Heart left ventricle (tissue), 16 donors: ENCODE measurements around the gene OR4X2. TPM values are rescaled to one million over a fixed set of nuclear protein-coding genes. Genes with fewer than 3 reads are reported as not detected.

ENCODE experiments used
- ATAC-seq, 4 donors: fragments of 200-7000 bp; cut with Tn5 transposase; one replicate each; pipeline ENCODE4 v1.9.1; 2020 to 2022; ENCODE audit warnings: moderate library complexity in 4 of 4, mild to moderate bottlenecking in 3 of 4, moderate number of reproducible peaks in 1 of 4
- DNase-seq, 5 donors: peaks; one replicate each; pipeline ENCODE4 v3.0.0-alpha.2; 2020
- H3K27ac ChIP-seq, 12 donors: fragments of 200-600 bp; sonication (generic) in 4 of 12; one replicate each; pipeline versions ENCODE4 v1.5.0 to v1.8.0; 2016 to 2022; ENCODE audit warnings: mild to moderate bottlenecking in 2 of 12
- H3K27me3 ChIP-seq, 9 donors: fragments of 200-600 bp; sonication (generic) in 2 of 9; one replicate each; pipeline versions ENCODE4 v1.5.1 to v1.8.0; 2016 to 2022; ENCODE audit warnings: mild to moderate bottlenecking in 3 of 9
- H3K36me3 ChIP-seq, 9 donors: fragments of 200-600 bp; sonication (generic) in 2 of 9; one replicate each; pipeline versions ENCODE4 v1.5.0 to v1.8.0; 2018 to 2022; ENCODE audit warnings: mild to moderate bottlenecking in 2 of 9
- H3K4me1 ChIP-seq, 12 donors: fragments of 200-600 bp; sonication (generic) in 4 of 12; one replicate each; pipeline versions ENCODE4 v1.5.0 to v1.8.0; 2016 to 2022; ENCODE audit warnings: mild to moderate bottlenecking in 3 of 12
- H3K4me3 ChIP-seq, 12 donors: fragments of 200-600 bp; sonication (generic) in 4 of 12; one replicate each; pipeline versions ENCODE4 v1.5.0 to v1.8.0; 2017 to 2022; ENCODE audit warnings: mild to moderate bottlenecking in 9 of 12, moderate library complexity in 4 of 12
- H3K9me3 ChIP-seq, 12 donors: fragments of 200-600 bp; sonication (generic) in 4 of 12; one replicate each; pipeline versions ENCODE4 v1.5.0 to v1.8.0; 2016 to 2022; ENCODE audit warnings: mild to moderate bottlenecking in 1 of 12
- CTCF ChIP-seq, 12 donors: fragments of 200-600 bp; sonication (generic) in 4 of 12; IDR thresholded peaks; one replicate each; pipeline versions ENCODE4 v1.5.0 to v1.8.0; 2018 to 2022; ENCODE audit warnings: antibody characterized with exemption in 12 of 12, mild to moderate bottlenecking in 5 of 12
- POLR2A ChIP-seq, 2 donors: fragments of 450-650 bp; IDR thresholded peaks; one replicate each; pipeline ENCODE4 v1.6.1; 2017; ENCODE audit warnings: antibody characterized with exemption in 2 of 2, mild to moderate bottlenecking in 2 of 2, moderate library complexity in 2 of 2
- WGBS, 4 donors: extraction: QIAGEN DNeasy Blood & Tissue Kit in 2 of 4; methylation state at CpG; one replicate each; pipeline versions ENCODE4 v1.1.5 to v1.1.7; 2013 to 2018; 5-methylcytosine and 5-hydroxymethylcytosine counted together
- intact Hi-C, 10 donors: fragments of 100-400 bp; cut with DNase I; formaldehyde crosslinking; loops; one replicate each; pipeline versions ENCODE4 v1.11.1 to v1.14.2; 2022
- polyA plus RNA-seq, 2 donors: library from polyadenylated mRNA; stranded (reverse); fragments of 200-250 nt; gene quantifications; one replicate each; pipeline ENCODE4 v1.2.3, GENCODE V29; 2013
- total RNA-seq, 9 donors: library from RNA; depleted of rRNA in 2 of 9; stranded (reverse); fragments of >200 nt in 2 of 9; fragmentation: NEBNext Ultra II Directional in 3 of 9; extraction: Animal tissue kit (Norgen Biotek cat#: 25700) in 3 of 9; gene quantifications; one replicate each; pipeline versions ENCODE4 v1.1.0 to v1.2.4, GENCODE V29; 2016 to 2023
- donor health status: ischemic (EF 13 %, LVEDD 7.1; RV severe dilation, severe dysfunction).
- donor health status: healthy with polysubstance abuse.
- donor health status: DM: no; HTN: yes; CAD: no.
- donor health status: DM: no; HTN: no; CAD: no.
- donor health status: ischemic (EF 25% LVEDD 6.9; RV normal size, moderate dysfunction).
- donor health status: ischemic (EF 25% LVEDD 5.7; RV mildly dilated, moderate dysfunction).
- donor health status: healthy.
- donor health status: DM: yes; HTN: yes; CAD: no.
- donor health status: ischemic (EF 35%, LVEDD 5.7; RV mildly dilated, moderate dysfunction).
- donor health status: nonischemic (EF 11% LVEDD 7.7; RV severe dilation, severe dysfunction).
- donor health status: DM: yes; HTN: yes; CAD: no.
- donor health status: PGD.
- donor health status: ischemic (EF 29% LVEDD 5.4; RV normal size, mild dysfunction).
- donor health status: nonischemic (EF 23%, LVEDD 6.1; RV moderate dilation, normal function).

OR4X2 gene
- total and polyA plus RNA-seq, 11 donors: not detected

GRCh38 chr11:48261600-48261999 is 16.7 kb downstream of the OR4X2 start:
- ATAC-seq (no peak), DNase-seq (no peak)
- H3K27me3 ChIP-seq: peaks cover 0 to 3% (median 0%) of the 10 kb centered on the region in 9 donors
- H3K27ac ChIP-seq: no peak overlapping the region
- no peaks in the 10 kb centered on the region for H3K9me3 ChIP-seq
- no peaks in the 10 kb centered on the region for H3K36me3 ChIP-seq
- 75 to 82% (median 79%) methylated on average over 2 of the region's 2 CpGs for WGBS, 4 donors
- no peak overlapping the region for H3K4me3 ChIP-seq
- TF ChIP-seq CTCF (IDR thresholded peaks at IDR 0.05) (no peak), POLR2A (IDR thresholded peaks at IDR 0.05) (no peak)
- intact Hi-C loops: no loop called here
- no peaks in the 10 kb centered on the region for H3K4me1 ChIP-seq

- intact Hi-C loops: no loop called here
- no peaks in the 10 kb centered on the region for H3K36me3 ChIP-seq
- no peak within 1 kb of the TSS for H3K4me3 ChIP-seq
- H3K27ac ChIP-seq: no peak within 1 kb of the TSS
- no peaks in the 10 kb centered on the region for H3K27me3 ChIP-seq
- TF ChIP-seq POLR2A (IDR thresholded peaks at IDR 0.05) (no peak), CTCF (IDR thresholded peaks at IDR 0.05) (no peak)
- H3K4me1 ChIP-seq: no peaks in the 10 kb centered on the region
- no peaks in the 10 kb centered on the region for H3K9me3 ChIP-seq
- WGBS, 4 donors: 21 to 34% (median 29%) methylated on average over 3 of the region's 3 CpGs
- ATAC-seq: no peak
- no peak for DNase-seq
These were observed 18.6 kb downstream of the OR4X2 start, which contains the start of gene OR4X1 for GRCh38 chr11:48263423-48263911. Gene OR4X1, plus strand, starts transcription at chr11:48263861. Its CDS starts 0 bp downstream, at chr11:48263861.

- no peaks in the 10 kb centered on the region for H3K36me3 ChIP-seq
- ATAC-seq (no peak), DNase-seq (no peak)
- 63 to 75% (median 69%) methylated on average over 3 of the region's 3 CpGs for WGBS, 4 donors
- intact Hi-C loops: no loop called here
- H3K27me3 ChIP-seq: no peaks in the 10 kb centered on the region
- H3K9me3 ChIP-seq: no peaks in the 10 kb centered on the region
- no peak overlapping the region for H3K27ac ChIP-seq
- no peak overlapping the region for H3K4me3 ChIP-seq
- no peaks in the 10 kb centered on the region for H3K4me1 ChIP-seq
- TF ChIP-seq POLR2A (IDR thresholded peaks at IDR 0.05) (no peak), CTCF (IDR thresholded peaks at IDR 0.05) (no peak)
These were observed 25.7 kb downstream of the OR4X2 start for GRCh38 chr11:48270621-48271020.

GRCh38 chr11:48272606-48273005 is 27.7 kb downstream of the OR4X2 start:
- intact Hi-C loops: no loop called here
- H3K27me3 ChIP-seq: no peaks in the 10 kb centered on the region
- no peak for ATAC-seq
- H3K36me3 ChIP-seq: no peaks in the 10 kb centered on the region
- H3K9me3 ChIP-seq: no peaks in the 10 kb centered on the region
- DNase-seq: no peak
- TF ChIP-seq POLR2A (IDR thresholded peaks at IDR 0.05) (no peak), CTCF (IDR thresholded peaks at IDR 0.05) (no peak)
- no peaks in the 10 kb centered on the region for H3K4me1 ChIP-seq
- no peak overlapping the region for H3K4me3 ChIP-seq
- H3K27ac ChIP-seq: no peak overlapping the region
- 27 to 80% (median 32%) methylated on average over 1 of the region's 1 CpG for WGBS, 4 donors

Other genes starting within 250 kb of the OR4X2 start
- not detected for gene OR4B1, start 28.3 kb upstream of the OR4X2 start, total RNA-seq
- gene OR4B1, start 28.3 kb upstream of the OR4X2 start, polyA plus RNA-seq: not detected
- not detected for gene OR4X1, start 18.8 kb downstream of the OR4X2 start, total RNA-seq
- not detected for gene OR4X1, start 18.8 kb downstream of the OR4X2 start, polyA plus RNA-seq
- gene OR4S1, start 61.1 kb downstream of the OR4X2 start, total RNA-seq: not detected
- gene OR4S1, start 61.1 kb downstream of the OR4X2 start, polyA plus RNA-seq: not detected
- gene OR4C3, start 79.8 kb downstream of the OR4X2 start, total RNA-seq: not detected
- not detected for gene OR4C3, start 79.8 kb downstream of the OR4X2 start, polyA plus RNA-seq
- not detected for gene OR4C5, start 121.4 kb downstream of the OR4X2 start, total RNA-seq
- not detected for gene OR4C5, start 121.4 kb downstream of the OR4X2 start, polyA plus RNA-seq
- gene OR4A47, start 243.7 kb downstream of the OR4X2 start, total RNA-seq: not detected
- not detected for gene OR4A47, start 243.7 kb downstream of the OR4X2 start, polyA plus RNA-seq